Mononuclear cell (primary cell): ENCODE measurements around the gene ZNRF2. TPM values are rescaled to one million over a fixed set of nuclear protein-coding genes. Genes with fewer than 3 reads are reported as not detected.

Experiments
- H3K27me3 ChIP-seq: 2 replicates; pipeline ENCODE4 v1.6.0; 2011; ENCODE audit warnings: low read length, control low read depth; ENCODE audit not compliant: insufficient read depth
- H3K4me1 ChIP-seq: 2 replicates; pipeline ENCODE4 v1.5.1; 2011; ENCODE audit warnings: mild to moderate bottlenecking, low read length, control low read depth; ENCODE audit not compliant: insufficient read depth
- H3K4me3 ChIP-seq: 2 replicates; pipeline ENCODE4 v1.5.1; 2011; ENCODE audit warnings: mild to moderate bottlenecking, low read length, moderate library complexity
- H3K9me3 ChIP-seq: 2 replicates; pipeline ENCODE4 v1.5.1; 2011; ENCODE audit warnings: low read depth, mild to moderate bottlenecking, control low read depth, low read length
- total RNA-seq: library from RNA; depleted of rRNA; stranded (reverse); fragments of >200 nt; gene quantifications from one replicate; pipeline ENCODE4 v1.2.3, GENCODE V29; 2012

Gene ZNRF2
- total RNA-seq = 34.1 TPM

DNA sequence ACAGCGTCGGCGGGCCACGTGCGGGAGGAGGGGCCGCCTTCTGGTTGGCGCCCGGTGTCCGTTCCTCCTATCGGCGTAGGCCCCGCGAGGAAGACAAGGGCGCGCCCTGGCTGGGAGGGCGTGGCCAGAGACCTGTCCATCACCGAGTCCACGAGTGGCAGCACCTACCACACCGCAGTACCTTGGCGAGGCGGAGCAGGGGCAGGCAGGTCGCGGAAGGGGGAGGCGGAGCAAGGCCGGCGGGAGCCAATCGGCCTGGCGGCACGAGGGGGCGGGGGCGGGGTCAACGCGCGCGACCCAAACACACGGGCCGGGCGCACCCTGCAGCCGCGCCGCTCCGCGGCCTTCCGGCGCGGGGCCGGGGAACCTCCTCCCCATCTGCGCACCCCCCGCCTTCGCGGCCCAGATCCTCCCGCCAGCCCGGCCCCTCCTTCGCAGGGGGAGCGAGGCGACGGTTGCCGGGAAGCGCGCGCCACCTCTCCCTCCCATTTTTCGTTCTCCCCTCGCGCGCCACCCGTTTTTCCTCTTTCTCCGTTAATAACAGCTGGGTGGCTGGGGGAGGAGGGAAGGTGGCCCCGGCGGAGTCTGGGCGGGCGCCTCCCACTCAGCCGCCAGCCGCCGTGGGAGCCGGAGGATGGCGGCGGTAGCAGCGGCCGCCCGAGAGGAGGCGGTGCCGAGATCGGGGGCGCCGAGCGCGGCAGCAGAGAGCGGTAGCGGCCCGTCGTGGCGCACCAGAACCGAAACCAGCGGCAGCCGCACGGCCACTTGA lies at the start of gene ZNRF2:
TSS of gene ZNRF2 (plus strand) at position 300 of the 769 bp plus-strand sequence. CDS start 761 bp downstream, outside the sequence.
- Histone ChIP-seq H3K4me1 (peaks cover 22% of the 10 kb centered on the region), H3K27me3 (no peaks in the 10 kb centered on the region), H3K4me3 (peak within 1 kb of the TSS; percentile 74), H3K9me3 (no peaks in the 10 kb centered on the region)

DNA sequence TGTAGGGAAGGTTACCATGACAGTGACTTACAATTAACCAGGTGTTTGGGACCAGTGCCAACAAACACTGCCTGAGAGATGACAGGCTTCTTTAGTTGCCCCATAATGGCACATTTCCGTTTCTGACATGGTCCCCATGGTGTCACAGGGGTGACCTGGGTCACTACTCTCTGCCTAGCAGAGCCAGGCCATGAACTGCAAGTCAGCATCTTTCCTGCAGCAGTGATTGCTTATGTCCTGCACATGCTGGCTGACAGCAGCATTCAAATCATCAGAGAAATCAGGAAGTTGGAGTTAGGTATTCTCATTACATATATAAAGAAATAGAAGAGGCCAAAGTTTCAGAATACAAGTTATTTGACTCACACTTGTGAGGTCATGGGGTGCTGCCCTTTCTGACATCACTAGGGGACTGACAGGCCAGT lies 47.1 kb upstream of the ZNRF2 start:
- no peaks in the 10 kb centered on the region for H3K9me3 ChIP-seq
- no peaks in the 10 kb centered on the region for H3K27me3 ChIP-seq
- H3K4me3 ChIP-seq = no peak overlapping the region
- H3K4me1 ChIP-seq = peaks cover 27% of the 10 kb centered on the region

DNA sequence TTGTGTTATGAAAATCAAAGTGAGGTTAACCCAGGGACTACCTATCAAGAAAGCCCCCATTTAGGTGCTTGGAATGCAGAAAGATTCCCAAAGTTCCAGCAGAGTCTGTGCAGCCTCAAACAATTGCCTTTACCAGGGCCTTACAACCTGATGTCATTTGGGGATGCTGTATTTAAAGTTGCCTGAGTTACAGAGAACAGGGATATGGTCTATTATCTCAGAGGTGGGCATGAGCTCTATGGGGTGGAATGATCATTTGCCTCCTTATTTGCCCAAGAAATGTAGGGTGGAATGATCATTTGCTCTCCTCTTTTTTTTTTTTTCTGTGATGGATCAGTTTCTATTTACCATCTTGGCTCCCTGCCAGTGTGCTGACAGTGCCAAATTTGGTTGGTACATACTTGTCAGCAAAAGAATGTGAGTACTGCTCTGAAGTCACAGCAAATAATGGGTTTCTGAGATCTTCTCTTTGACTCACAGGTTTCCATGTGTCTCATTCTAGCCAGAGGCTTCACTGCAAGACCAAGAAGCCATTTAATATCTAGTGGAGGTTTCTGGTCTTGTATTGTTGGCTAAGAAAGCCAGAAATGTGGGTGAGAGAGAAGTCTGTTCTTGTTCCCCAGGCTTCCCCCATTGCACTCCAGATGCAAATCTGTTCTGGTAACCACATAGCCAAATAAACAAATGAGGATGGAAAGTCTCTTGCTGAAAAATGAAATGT lies 45.5 kb upstream of the ZNRF2 start:
- H3K4me3 ChIP-seq = no peak overlapping the region
- H3K27me3 ChIP-seq = no peaks in the 10 kb centered on the region
- H3K9me3 ChIP-seq = no peaks in the 10 kb centered on the region
- H3K4me1 ChIP-seq = peaks cover 27% of the 10 kb centered on the region

DNA sequence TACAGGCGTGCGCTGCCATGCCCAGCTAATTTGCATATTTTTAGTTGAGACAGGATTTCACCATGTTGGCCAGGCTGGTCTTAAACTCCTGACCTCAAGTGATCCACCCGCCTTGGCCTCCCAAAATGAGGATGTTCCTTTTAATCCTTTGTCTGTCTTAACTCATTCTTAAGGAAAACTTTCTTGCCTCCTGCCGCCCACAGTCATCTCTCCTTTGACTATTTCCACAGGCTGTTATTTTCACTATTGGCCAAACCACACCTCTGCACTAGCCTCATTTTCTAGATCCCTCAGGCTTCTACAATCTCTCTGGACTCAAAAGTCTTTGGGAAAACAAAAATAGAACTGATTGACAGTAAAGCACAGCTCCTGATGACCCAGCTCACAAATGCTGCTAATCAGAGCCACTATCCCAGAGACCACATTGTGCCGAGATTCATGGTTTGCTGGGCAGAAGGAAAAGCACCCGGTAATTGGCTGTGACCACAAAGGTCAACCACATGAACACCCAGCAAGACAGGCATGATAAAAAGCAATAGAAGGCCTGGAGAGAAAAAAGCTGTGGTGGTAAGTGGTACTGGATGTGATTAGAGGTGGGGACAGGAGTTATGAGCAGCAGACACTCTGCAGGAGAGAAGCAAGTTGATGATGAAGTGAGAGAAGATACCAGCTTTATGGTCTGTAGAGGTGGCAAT lies 44.1 kb upstream of the ZNRF2 start:
- Histone ChIP-seq H3K27me3 (no peaks in the 10 kb centered on the region), H3K4me3 (no peak overlapping the region), H3K4me1 (peaks cover 27% of the 10 kb centered on the region), H3K9me3 (no peaks in the 10 kb centered on the region)

DNA sequence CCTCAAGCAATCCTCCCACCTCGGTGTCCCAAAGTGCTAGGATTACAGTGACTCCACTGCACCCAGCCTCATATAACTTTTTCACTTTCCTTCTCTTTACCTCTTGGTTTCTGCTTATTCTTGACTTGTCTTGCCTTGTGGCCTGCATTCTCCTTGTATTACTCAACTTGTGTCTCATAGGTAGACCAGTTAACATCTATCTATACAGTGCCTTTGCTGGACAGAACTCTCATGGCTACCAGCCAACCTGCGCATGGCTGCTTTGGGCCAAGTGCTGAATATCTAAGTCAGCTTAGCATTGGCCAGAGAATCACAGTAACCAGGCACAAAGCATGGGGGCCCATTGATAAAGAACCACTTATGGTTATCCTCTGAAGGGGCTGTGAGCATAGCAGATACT lies 42.6 kb upstream of the ZNRF2 start:
- Histone ChIP-seq H3K9me3 (no peaks in the 10 kb centered on the region), H3K4me1 (peaks cover 26% of the 10 kb centered on the region), H3K4me3 (no peak overlapping the region), H3K27me3 (no peaks in the 10 kb centered on the region)

DNA sequence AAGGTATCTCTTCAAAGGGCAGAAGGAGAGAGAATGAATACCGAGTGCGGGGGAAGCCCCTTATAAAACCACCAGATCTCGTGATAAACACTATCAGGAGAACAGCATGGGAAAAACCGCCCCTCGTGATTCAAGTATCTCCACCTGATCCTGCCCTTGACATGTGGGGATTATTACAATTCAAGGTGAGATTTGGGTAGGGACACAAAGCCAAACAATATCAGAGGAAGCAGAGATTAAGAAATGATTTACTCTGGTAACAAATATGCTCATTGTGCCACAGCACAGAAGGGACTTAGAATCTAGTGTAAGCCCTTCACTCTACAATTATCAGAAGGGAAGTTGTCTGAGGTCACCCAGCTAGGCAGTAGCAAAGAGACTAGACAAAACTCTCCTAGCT lies 40.1 kb upstream of the ZNRF2 start:
- peaks cover 6% of the 10 kb centered on the region for H3K4me1 ChIP-seq
- no peaks in the 10 kb centered on the region for H3K9me3 ChIP-seq
- H3K27me3 ChIP-seq = no peaks in the 10 kb centered on the region
- no peak overlapping the region for H3K4me3 ChIP-seq

DNA sequence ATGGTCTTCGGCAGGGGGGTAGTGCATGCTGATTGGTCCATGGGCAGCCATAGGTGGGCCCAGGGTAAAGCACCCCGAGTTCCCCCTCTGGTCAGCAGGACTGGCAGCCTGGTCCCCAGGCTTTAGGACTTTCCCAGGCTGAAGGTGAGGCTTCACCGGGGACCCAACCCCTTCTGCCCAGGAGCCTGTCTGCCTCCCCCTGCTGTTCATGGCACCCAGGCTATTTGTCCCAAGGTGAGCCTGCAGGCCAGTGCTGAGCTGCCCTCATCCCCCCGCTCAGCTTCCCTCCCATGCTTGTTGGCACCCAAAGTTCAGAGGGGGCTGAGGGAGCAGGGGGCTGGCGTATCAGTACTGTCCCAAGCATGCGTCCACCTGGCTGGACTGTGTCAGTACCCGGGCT lies 38.5 kb upstream of the ZNRF2 start:
- Histone ChIP-seq H3K9me3 (no peaks in the 10 kb centered on the region), H3K4me3 (no peak overlapping the region), H3K27me3 (no peaks in the 10 kb centered on the region), H3K4me1 (peaks cover 6% of the 10 kb centered on the region)

DNA sequence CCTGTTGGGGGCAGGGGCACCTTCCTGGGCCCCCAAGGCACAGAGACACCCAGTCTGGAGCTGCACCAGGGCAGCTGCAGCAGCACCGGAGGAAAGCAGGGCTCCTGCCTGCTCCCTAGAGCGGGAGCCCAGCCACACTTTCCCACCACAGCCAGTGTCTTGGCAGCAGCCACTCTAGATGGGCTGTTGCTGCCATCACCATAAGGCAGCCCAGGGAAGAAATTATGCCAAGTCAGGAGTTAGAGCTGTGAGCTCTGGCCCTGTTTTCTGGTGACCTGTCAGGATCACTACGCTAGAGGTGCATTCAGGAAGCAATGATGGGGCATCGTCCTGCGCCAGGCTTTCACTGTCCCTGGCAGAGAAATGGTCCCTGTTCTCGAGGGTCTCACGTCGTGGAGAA lies 38.0 kb upstream of the ZNRF2 start:
- H3K9me3 ChIP-seq = no peaks in the 10 kb centered on the region
- no peak overlapping the region for H3K4me3 ChIP-seq
- peaks cover 6% of the 10 kb centered on the region for H3K4me1 ChIP-seq
- no peaks in the 10 kb centered on the region for H3K27me3 ChIP-seq

DNA sequence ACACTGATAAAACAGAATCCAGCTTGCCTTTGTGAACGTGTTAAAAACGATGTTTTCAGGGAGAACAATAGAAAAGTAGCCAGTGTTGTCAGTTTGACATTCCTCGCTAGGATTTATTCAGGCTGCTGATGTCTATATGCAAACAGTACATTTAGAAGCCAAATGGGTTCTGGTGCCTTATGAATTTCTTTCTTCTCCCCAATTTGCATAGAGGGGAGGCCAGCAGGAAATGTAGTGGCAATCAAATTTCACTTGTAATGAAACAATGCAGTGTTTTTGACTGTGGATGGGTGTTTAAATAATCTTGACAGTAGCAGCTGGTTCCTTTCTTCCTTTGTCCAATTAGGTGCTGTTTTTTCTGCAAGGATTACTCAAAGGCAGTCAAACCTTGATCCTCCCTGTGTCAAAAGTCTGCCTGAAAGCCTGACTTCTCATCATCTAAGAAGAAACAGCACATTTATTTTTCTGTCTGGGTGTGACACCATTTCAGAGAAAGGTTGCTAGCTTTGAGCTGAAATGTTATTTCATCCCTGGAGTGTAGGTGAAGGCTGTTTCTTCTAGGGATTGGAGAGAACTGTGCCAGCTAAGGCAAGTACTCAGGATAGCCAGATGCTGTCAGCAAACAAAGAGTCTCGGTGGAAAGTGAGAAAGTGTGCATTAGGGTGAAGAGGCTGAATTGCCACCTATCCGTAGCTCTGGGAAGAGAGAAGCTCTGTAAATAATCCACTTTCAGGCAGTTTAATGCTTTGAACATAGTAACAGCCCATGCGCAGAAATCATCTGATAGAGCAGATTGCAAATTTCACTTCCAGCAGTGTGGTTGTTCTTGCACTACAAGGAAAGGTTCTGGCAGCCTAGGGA lies 36.6 kb upstream of the ZNRF2 start:
- Histone ChIP-seq H3K4me3 (no peak overlapping the region), H3K9me3 (no peaks in the 10 kb centered on the region), H3K27me3 (no peaks in the 10 kb centered on the region), H3K4me1 (peaks cover 6% of the 10 kb centered on the region)

DNA sequence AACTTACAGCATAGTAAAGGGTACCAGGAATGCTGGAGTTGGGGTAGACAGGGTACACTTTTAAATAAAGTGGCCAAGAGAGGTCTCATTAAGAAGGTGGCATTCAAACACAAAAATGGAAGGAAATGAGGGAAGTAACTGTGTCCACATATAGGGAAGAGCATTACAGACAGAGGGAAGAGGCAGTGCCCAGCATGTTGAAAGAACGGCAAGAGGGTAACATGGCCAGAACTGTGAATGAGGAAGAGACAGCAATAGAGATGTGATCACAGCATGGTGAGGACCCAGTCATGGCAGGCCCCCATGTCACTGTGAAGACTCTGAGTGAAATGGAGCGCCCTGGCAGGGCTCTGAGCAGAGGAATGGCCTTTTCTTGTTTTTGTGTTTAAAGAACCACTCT lies 35.1 kb upstream of the ZNRF2 start:
- no peaks in the 10 kb centered on the region for H3K9me3 ChIP-seq
- no peaks in the 10 kb centered on the region for H3K27me3 ChIP-seq
- no peak overlapping the region for H3K4me3 ChIP-seq
- H3K4me1 ChIP-seq = peaks cover 12% of the 10 kb centered on the region

DNA sequence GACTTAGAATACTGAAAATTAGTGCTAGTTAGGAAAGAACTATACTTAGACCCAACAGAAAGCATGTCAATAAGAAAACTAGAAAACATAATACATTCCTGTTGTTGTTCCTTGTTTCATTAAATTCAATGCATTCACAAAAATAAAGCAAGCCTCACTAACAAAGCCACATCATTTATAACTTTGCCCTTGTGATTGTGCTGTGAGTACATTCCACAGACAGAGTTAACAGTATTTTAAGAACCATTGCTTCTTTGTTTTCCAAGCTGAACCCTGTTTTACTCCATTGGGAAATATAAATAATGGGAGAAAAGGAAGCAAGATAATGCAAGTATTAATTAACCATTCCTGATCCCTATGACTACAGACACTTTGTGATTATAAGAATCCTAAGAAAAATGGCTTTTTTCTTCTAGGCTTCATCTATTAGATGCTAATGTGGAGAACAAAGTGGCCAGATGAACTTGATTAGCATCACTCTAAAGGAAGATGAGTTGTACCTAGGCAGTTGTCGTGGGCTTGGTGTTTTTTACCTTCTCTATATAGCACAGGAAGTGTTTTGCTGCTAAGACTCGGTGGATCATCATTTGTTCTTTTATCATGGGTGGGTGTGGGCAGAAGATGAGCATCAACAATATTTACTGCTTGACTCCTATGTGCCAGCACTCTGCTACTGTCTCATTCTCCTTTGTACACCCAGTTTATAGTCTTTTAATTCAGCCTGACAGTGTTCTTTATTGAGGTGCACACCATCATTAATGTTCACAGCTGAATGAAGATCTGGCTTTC lies 34.2 kb upstream of the ZNRF2 start:
- H3K9me3 ChIP-seq = no peaks in the 10 kb centered on the region
- no peak overlapping the region for H3K4me3 ChIP-seq
- no peaks in the 10 kb centered on the region for H3K27me3 ChIP-seq
- H3K4me1 ChIP-seq = peaks cover 12% of the 10 kb centered on the region

DNA sequence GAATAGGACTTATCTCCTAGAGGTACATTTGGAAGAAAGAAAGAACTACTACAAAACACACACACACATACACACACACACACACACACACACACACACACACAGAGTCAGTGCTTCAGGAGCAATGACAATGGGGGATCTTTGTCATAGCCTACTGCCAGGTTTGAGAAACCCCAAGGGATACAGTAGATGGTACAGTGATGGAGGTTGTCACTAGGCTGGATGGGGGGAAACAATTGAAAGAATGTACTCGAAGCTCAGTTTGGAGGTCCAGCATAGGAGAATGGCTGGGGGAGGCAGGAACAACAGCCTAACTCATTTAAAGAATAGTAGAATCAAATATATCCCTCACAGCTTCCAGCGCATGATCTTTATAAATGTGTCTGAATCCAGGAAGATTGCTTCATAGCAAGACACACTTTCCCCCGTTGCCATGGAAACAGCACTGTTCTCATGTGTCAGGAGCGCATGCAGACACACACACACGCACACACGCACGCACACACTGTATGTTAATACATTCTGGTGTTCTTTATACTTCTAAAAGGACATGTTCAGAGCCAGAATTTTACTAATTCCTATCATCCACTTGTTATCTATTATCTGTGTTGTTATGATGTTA lies 32.6 kb upstream of the ZNRF2 start:
- Histone ChIP-seq H3K27me3 (no peaks in the 10 kb centered on the region), H3K4me3 (no peak overlapping the region)

DNA sequence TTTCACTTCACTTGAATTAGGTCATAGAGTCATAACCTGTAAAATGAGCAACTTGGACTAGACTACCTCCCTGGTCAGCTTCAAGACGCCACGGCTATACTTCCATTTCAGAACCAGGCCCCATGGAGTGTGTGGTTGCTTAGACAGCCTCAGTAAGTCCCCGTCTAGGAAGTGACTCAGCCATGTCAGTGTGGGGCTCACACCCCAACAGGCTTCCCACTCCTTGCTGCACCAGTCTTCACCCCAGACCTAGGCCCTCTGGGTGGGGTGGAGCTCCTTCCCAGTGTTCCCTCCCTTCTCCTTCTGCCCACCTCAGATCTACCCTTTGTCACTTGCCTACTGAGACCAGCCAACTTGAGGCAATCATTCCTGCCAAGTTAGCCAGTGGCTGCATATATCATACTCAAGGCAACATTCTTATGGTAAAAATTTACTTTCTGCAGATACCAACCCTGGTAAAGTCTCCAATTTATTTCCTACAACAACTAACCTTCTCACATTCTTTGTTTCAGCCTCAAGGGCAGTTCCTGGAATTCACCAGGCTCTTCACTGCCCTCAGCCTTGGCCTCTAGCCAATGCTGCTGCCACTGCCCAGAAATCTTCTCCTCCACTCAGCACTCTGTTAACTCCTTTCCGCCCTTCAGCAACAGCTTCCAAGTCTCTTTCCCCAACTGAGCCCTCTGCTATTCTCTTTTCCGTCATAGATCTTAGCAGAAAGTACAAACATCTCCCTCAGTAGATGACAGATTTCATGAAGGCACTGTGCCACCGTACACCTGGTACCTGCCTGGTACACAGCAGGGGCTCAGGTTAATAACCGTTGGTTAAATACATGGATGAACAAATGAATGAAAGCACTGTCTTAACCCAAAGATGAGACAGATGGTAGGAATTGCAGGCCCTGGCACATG lies 31.3 kb upstream of the ZNRF2 start:
- H3K27me3 ChIP-seq = no peaks in the 10 kb centered on the region
- no peak overlapping the region for H3K4me3 ChIP-seq
- H3K4me1 ChIP-seq = peaks cover 12% of the 10 kb centered on the region
- H3K9me3 ChIP-seq = no peaks in the 10 kb centered on the region

More for the DNA sequence above, 32.6 kb upstream of the ZNRF2 start:
- Histone ChIP-seq H3K9me3 (no peaks in the 10 kb centered on the region), H3K4me1 (peaks cover 12% of the 10 kb centered on the region)
